Measurements from ENCODE around the gene KCNAB2. TPM values are rescaled to one million over a fixed set of nuclear protein-coding genes. Genes with fewer than 3 reads are reported as not detected.

The KCNAB2 gene
- total RNA-seq, 4 donors from 2014 or later = 9.9 to 42.2 (median 17.0) TPM

GRCh38 chr1:6046279-6046678 lies 591 bp downstream of the KCNAB2 start:
- ATAC-seq (ENCODE audit: low FRiP score) = no peak
- TF ChIP-seq, protein P1, sequence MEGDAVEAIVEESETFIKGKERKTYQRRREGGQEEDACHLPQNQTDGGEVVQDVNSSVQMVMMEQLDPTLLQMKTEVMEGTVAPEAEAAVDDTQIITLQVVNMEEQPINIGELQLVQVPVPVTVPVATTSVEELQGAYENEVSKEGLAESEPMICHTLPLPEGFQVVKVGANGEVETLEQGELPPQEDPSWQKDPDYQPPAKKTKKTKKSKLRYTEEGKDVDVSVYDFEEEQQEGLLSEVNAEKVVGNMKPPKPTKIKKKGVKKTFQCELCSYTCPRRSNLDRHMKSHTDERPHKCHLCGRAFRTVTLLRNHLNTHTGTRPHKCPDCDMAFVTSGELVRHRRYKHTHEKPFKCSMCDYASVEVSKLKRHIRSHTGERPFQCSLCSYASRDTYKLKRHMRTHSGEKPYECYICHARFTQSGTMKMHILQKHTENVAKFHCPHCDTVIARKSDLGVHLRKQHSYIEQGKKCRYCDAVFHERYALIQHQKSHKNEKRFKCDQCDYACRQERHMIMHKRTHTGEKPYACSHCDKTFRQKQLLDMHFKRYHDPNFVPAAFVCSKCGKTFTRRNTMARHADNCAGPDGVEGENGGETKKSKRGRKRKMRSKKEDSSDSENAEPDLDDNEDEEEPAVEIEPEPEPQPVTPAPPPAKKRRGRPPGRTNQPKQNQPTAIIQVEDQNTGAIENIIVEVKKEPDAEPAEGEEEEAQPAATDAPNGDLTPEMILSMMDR (IDR thresholded peaks at IDR 0.05) = no peak
- DNase-seq (ENCODE audit: low spot score) = no peak

DNA sequence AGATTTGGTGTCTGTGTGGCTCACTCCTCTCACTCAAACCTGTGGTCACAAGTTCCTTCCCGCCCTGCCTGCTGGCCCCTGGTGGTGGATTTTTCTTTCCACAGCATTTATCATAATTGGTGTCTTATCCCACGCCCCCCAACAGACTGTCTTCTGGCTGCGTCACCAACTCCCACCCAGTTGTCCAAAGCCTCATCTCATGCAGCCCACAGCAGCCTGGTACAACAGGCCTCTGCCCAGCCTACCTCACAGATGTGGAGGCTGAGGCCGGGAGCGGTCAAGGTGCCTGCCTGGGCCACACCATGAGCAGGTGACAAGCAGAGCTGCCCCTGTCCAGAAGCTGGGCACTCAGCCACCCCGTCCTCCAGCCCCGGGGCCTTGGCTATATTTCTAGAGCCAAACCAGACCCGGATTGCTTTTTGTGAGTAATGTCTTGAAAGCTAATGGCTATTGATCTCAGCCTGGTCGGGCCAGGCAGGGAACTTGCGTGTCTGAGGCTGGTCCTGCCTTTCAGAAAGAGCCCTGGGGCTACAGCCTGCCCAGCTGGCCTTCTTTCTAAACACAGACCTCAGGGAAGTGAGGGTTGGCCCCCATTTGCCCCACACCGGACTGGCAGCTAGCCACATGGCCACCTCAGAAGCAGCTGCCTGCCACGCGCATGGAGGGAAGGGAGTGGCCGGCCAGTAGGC lies 2.6 kb downstream of the KCNAB2 start:
- no peak for ATAC-seq (ENCODE audit: low FRiP score)
- TF ChIP-seq, protein P1 (IDR thresholded peaks at IDR 0.05) = no peak
- DNase-seq (ENCODE audit: low spot score) = no peak

GRCh38 chr1:6049419-6049818 lies 3.7 kb downstream of the KCNAB2 start:
- TF ChIP-seq, protein P1 (IDR thresholded peaks at IDR 0.05) = no peak
- ATAC-seq (ENCODE audit: low FRiP score) = no peak
- DNase-seq (ENCODE audit: low spot score) = no peak

- ATAC-seq (ENCODE audit: low FRiP score) (no peak), DNase-seq (ENCODE audit: low spot score) (no peak)
- TF ChIP-seq, protein P1 (IDR thresholded peaks at IDR 0.05) = no peak
These were observed 5.7 kb downstream of the KCNAB2 start for GRCh38 chr1:6051423-6051822.

GRCh38 chr1:6052543-6053205 lies 7.0 kb downstream of the KCNAB2 start:
- ATAC-seq (ENCODE audit: low FRiP score) = no peak
- TF ChIP-seq, protein P1 (IDR thresholded peaks at IDR 0.05) = no peak
- DNase-seq (ENCODE audit: low spot score) = peak; percentile 64

DNA sequence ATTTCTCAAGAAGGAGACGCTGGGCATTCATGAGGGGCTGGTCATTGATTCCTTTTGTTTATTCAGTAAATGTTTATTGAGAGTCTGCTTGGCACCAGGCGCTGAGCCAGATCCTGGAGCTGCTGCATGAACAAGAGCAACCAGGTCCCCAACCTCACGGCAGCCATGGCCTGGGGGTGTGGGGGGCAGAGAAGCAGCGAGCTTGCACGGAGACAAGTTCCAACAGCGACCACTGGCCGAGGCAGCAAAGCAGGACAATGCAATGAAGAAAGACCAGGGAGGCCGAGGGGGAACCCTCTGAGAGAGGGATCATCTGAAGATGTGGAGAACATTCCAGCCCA lies 7.5 kb downstream of the KCNAB2 start:
- ATAC-seq (ENCODE audit: low FRiP score) = no peak
- TF ChIP-seq, protein P1 (IDR thresholded peaks at IDR 0.05) = no peak
- DNase-seq (ENCODE audit: low spot score) = no peak

DNA sequence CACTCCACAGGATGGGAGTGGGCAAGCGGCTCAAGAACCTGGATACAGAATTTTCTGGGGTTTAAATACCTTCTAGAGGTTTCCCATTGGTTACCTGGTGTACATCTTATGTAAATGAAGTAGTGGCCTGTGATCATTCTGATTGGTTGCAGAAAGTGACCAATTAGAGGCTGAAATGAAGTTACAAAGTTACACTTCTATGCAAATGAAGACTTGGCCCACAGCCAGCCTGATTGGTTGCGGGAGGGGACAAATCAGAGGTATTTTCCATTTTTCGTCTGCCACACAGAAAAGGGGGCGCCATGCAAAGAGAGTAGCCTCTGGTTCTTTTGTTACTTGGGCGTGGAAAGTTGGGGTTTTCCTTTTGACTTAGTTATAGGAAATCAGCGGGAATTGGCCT lies 8.9 kb downstream of the KCNAB2 start:
- ATAC-seq (ENCODE audit: low FRiP score) (no peak), DNase-seq (ENCODE audit: low spot score) (no peak)
- TF ChIP-seq, protein P1 (IDR thresholded peaks at IDR 0.05) = no peak

All from omental fat pad (tissue), 4 donors.